Measurements from ENCODE around the gene COLGALT1.
A peak's percentile ranks its signal among the peaks of the same experiment; 100 is the strongest.
"Not testable (repeated sequence)": the region's sequence is repeated elsewhere in the genome, so short reads cannot be mapped to it uniquely, and the experiment has no call there.

COLGALT1 gene

GRCh38 chr19:17555480-17555928, at the start of gene COLGALT1:
TSS of gene COLGALT1 (plus strand) at chr19:17555649. CDS start at chr19:17555714, 65 bp downstream.
- POLR2A ChIA-PET: no interaction called here
- no peak for TF ChIP-seq CTCF (IDR thresholded peaks at IDR 0.05; ENCODE audit: control extremely low read depth, extremely low read depth, low read depth, missing control alignments)

GRCh38 chr19:17506745-17507144, 48.7 kb upstream of the COLGALT1 start:
- ChIA-PET CTCF (interaction anchor here (9.0 kb wide), 1 partner anchor 11 kb away, joined by 87 read pairs; no protein-coding TSS in a partner anchor), POLR2A (no interaction called here)
- DNase-seq (ENCODE audit: extremely low spot score): no peak
- TF ChIP-seq CTCF (IDR thresholded peaks at IDR 0.05; ENCODE audit: control extremely low read depth, extremely low read depth, low read depth, missing control alignments): no peak

More at GRCh38 chr19:17555480-17555928, at the start of gene COLGALT1:
- peak; percentile 99 for DNase-seq (ENCODE audit: extremely low spot score)
- CTCF ChIA-PET: interaction anchor here (2.9 to 3.0 kb wide), 2 partner anchors 17 to 60 kb away, joined by 11 to 17 read pairs; no protein-coding TSS in a partner anchor

GRCh38 chr19:17508558-17508933, 46.9 kb upstream of the COLGALT1 start:
- CTCF ChIA-PET: interaction anchor here (1.2 to 9.0 kb wide), 2 partner anchors 7 to 13 kb away, joined by 3 to 87 read pairs; no protein-coding TSS in a partner anchor
- POLR2A ChIA-PET; DNase-seq (ENCODE audit: extremely low spot score): not testable (repeated sequence)

GRCh38 chr19:17510220-17510993, 45.0 kb upstream of the COLGALT1 start:
- ChIA-PET POLR2A (interaction anchor here (0.5 to 1.6 kb wide), 4 partner anchors 12 to 264 kb away, joined by 3 to 7 read pairs (median 4); no protein-coding TSS in a partner anchor), CTCF (interaction anchor here (0.9 to 9.0 kb wide), 6 partner anchors 14 to 93 kb away, joined by 3 to 87 read pairs (median 4); a partner anchor contains a TSS)
- TF ChIP-seq CTCF (IDR thresholded peaks at IDR 0.05; ENCODE audit: control extremely low read depth, extremely low read depth, low read depth, missing control alignments): no peak
- DNase-seq (ENCODE audit: extremely low spot score): no peak

- TF ChIP-seq CTCF (IDR thresholded peaks at IDR 0.05; ENCODE audit: control extremely low read depth, extremely low read depth, low read depth, missing control alignments): peak; percentile 61
- ChIA-PET POLR2A (interaction anchor here (0.8 to 1.6 kb wide), 4 partner anchors 10 to 347 kb away, joined by 3 to 12 read pairs (median 5); no protein-coding TSS in a partner anchor), CTCF (interaction anchor here (0.7 to 9.0 kb wide), 9 partner anchors 8 to 114 kb away, joined by 3 to 87 read pairs (median 4); no protein-coding TSS in a partner anchor)
- DNase-seq (ENCODE audit: extremely low spot score): peak; percentile 90
These were observed 43.5 kb upstream of the COLGALT1 start for GRCh38 chr19:17511724-17512573.

GRCh38 chr19:17512574-17512939, 42.9 kb upstream of the COLGALT1 start:
- ChIA-PET CTCF (interaction anchor here (1.1 to 9.0 kb wide), 3 partner anchors 10 to 93 kb away, joined by 3 to 87 read pairs (median 18); partner anchors contain the start of gene MVB12A), POLR2A (interaction anchor here (0.5 kb wide), 1 partner anchor 227 kb away, joined by 6 read pairs; no protein-coding TSS in a partner anchor)
- no peak for TF ChIP-seq CTCF (IDR thresholded peaks at IDR 0.05; ENCODE audit: control extremely low read depth, extremely low read depth, low read depth, missing control alignments)
- no peak for DNase-seq (ENCODE audit: extremely low spot score)
